CD14-positive monocyte (primary cell): Measurements from ENCODE around the gene TTLL12. TPM values are rescaled to one million over a fixed set of nuclear protein-coding genes. Genes with fewer than 3 reads are reported as not detected.
A peak's percentile ranks its signal among the peaks of the same experiment; 100 is the strongest.

Source experiments
- DNase-seq, 3 donors: peaks; one replicate each; pipeline ENCODE4 v3.0.0-alpha.2; 2011 to 2022
- H2AFZ ChIP-seq: 2 replicates; pipeline ENCODE4 v1.6.0; 2012; ENCODE audit warnings: mild to moderate bottlenecking, low read depth, low read length, inconsistent platforms; ENCODE audit not compliant: insufficient read depth, poor library complexity, severe bottlenecking
- H3K27ac ChIP-seq, 2 donors: 1 replicate in 1 of 2; 2 replicates in 1 of 2; pipeline ENCODE4 v1.5.1; 2012 to 2013; ENCODE audit warnings: low read length in 2 of 2, control low read depth in 1 of 2, inconsistent platforms in 1 of 2, low read depth in 1 of 2, mild to moderate bottlenecking in 1 of 2
- H3K27me3 ChIP-seq, 2 donors: one replicate each; pipeline versions ENCODE4 v1.6.0 to v1.6.1; 2011 to 2013; ENCODE audit warnings: low read length in 2 of 2; ENCODE audit not compliant: control insufficient read depth in 2 of 2, insufficient read depth in 2 of 2
- H3K36me3 ChIP-seq, 2 donors: replicated peaks in 1 of 2; 1 replicate in 1 of 2; 2 replicates in 1 of 2; pipeline versions ENCODE4 v1.5.1 to v1.6.1; 2012 to 2013; ENCODE audit warnings: low read length in 2 of 2, control low read depth in 1 of 2, inconsistent platforms in 1 of 2, mild to moderate bottlenecking in 1 of 2; ENCODE audit not compliant: insufficient read depth in 2 of 2, control insufficient read depth in 1 of 2
- H3K4me1 ChIP-seq, 2 donors: 1 replicate in 1 of 2; 2 replicates in 1 of 2; pipeline versions ENCODE4 v1.5.1 to v1.6.1; 2012 to 2013; ENCODE audit warnings: low read length in 2 of 2, control low read depth in 1 of 2, inconsistent platforms in 1 of 2, mild to moderate bottlenecking in 1 of 2, moderate library complexity in 1 of 2; ENCODE audit not compliant: insufficient read depth in 2 of 2, control insufficient read depth in 1 of 2
- H3K4me2 ChIP-seq: replicated peaks from 2 replicates; pipeline ENCODE3; 2012; ENCODE audit warnings: low read length, moderate library complexity, mild to moderate bottlenecking; ENCODE audit not compliant: poor library complexity, severe bottlenecking; ENCODE audit errors: extremely low read depth
- H3K4me3 ChIP-seq, 3 experiments: fragments of 200-600 bp in 1 of 3; sonication (generic) in 1 of 3; replicated peaks in 1 of 3; 1 replicate in 2 of 3; 2 replicates in 1 of 3; pipeline ENCODE4 v1.5.1; 2011 to 2013; ENCODE audit warnings: low read length in 3 of 3, mild to moderate bottlenecking in 3 of 3, control low read depth in 2 of 3, low read depth in 2 of 3, inconsistent platforms in 1 of 3, moderate library complexity in 1 of 3
- H3K79me2 ChIP-seq: 2 replicates; pipeline ENCODE4 v1.6.0; 2012; ENCODE audit warnings: mild to moderate bottlenecking, control low read depth, inconsistent platforms, low read length, moderate library complexity; ENCODE audit not compliant: insufficient read depth
- H3K9ac ChIP-seq: 2 replicates; pipeline ENCODE4 v1.6.0; 2017; ENCODE audit warnings: low read length, mild to moderate bottlenecking; ENCODE audit not compliant: insufficient read depth, poor library complexity, severe bottlenecking
- H3K9me3 ChIP-seq, 2 donors: replicated peaks in 1 of 2; 1 replicate in 1 of 2; 2 replicates in 1 of 2; pipeline versions ENCODE4 v1.5.1 to v1.6.1; 2012 to 2013; ENCODE audit warnings: low read length in 2 of 2, control low read depth in 1 of 2; ENCODE audit not compliant: control insufficient read depth in 1 of 2, insufficient read depth in 1 of 2
- H4K20me1 ChIP-seq: 2 replicates; pipeline ENCODE4 v1.6.0; 2012; ENCODE audit warnings: mild to moderate bottlenecking, low read length, control low read depth, moderate library complexity; ENCODE audit not compliant: insufficient read depth
- H3K27ac Mint-ChIP-seq, 7 donors: one replicate each; pipeline ENCODE4 v1.8.0; 2020; ENCODE audit warnings: mild to moderate bottlenecking in 7 of 7, mixed read lengths in 7 of 7, moderate library complexity in 6 of 7, inconsistent platforms in 2 of 7
- H3K27me3 Mint-ChIP-seq, 3 donors: one replicate each; pipeline ENCODE4 v1.8.0; 2021 to 2022; ENCODE audit warnings: low read depth in 3 of 3, mild to moderate bottlenecking in 3 of 3, mixed read lengths in 3 of 3, moderate library complexity in 3 of 3, inconsistent platforms in 1 of 3
- H3K36me3 Mint-ChIP-seq, 2 donors: one replicate each; pipeline ENCODE4 v1.8.0; 2020; ENCODE audit warnings: mixed read lengths in 2 of 2, inconsistent platforms in 1 of 2, mild to moderate bottlenecking in 1 of 2
- H3K4me1 Mint-ChIP-seq: one replicate; pipeline ENCODE4 v1.8.0; 2020; ENCODE audit warnings: mild to moderate bottlenecking, mixed read lengths
- H3K4me3 Mint-ChIP-seq, 2 donors: one replicate each; pipeline ENCODE4 v1.8.0; 2020; ENCODE audit warnings: mild to moderate bottlenecking in 2 of 2, mixed read lengths in 2 of 2, moderate library complexity in 1 of 2
- H3K9me3 Mint-ChIP-seq, 7 donors: one replicate each; pipeline ENCODE4 v1.8.0; 2020 to 2022; ENCODE audit warnings: mixed read lengths in 7 of 7, mild to moderate bottlenecking in 6 of 7, moderate library complexity in 6 of 7, inconsistent platforms in 2 of 7
- CTCF ChIP-seq: fragments of 200-600 bp; IDR thresholded peaks from one replicate; pipeline ENCODE4 v1.8.0; 2022; ENCODE audit warnings: antibody characterized with exemption, mild to moderate bottlenecking
- WGBS: methylation state at CpG from one replicate; pipeline ENCODE4 v1.1.5; 2013; ENCODE audit warnings: missing lambda C conversion rate; ENCODE audit not compliant: insufficient coverage; 5-methylcytosine and 5-hydroxymethylcytosine counted together
- intact Hi-C, 2 donors: fragments of 100-400 bp; cut with micrococcal nuclease; formaldehyde crosslinking; loops; one replicate each; pipeline versions ENCODE4 v1.15.0 to v1.15.1; 2023
- polyA plus RNA-seq, 3 donors: library from polyadenylated mRNA; depleted of rRNA in 1 of 3; unstranded in 2 of 3; stranded (reverse) in 1 of 3; fragments of 300-500 nt in 2 of 3; fragments of >200 nt in 1 of 3; fragmentation: Illumina TruSeq in 2 of 3; gene quantifications; 1 replicate in 2 of 3; 2 replicates in 1 of 3; pipeline ENCODE4 v1.2.3, GENCODE V29; 2012 to 2021

The TTLL12 gene
- polyA plus RNA-seq, 3 donors: 9.5 to 16.6 (median 16.5) TPM

DNA sequence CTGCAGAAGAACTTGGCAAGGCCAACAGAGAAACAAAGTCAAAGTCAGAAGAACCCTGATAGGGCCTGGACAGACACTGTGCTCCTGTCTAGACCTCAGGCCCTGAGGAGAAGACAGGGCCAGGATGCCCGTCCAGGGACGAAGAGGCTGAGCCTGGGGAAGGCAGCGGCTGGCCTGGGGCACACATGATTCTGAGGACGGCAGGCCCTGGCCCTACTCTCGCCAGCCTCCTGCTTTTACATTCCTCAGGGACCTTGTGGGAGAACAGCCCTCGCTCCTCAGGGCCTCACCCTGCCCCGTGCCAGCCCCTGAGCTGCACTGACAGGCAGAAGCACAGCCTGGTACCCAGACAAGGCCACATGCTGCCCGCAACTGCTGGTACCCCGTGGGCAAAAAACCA is 43.6 kb upstream of the TTLL12 start:
- Mint-ChIP-seq H3K4me1 (peaks cover 5% of the 10 kb centered on the region), H3K27me3 (peaks cover 2 to 3% (median 3%) of the 10 kb centered on the region in 3 donors), H3K9me3 (peaks cover 0 to 2% (median 0%) of the 10 kb centered on the region in 7 donors), H3K36me3 (no peaks in the 10 kb centered on the region), H3K27ac (no peak overlapping the region), H3K4me3 (no peak overlapping the region)
- intact Hi-C loops: loop anchor here in 1 of 2 donors (2.0 kb wide), 1 partner anchor 154 kb away; no protein-coding TSS in a partner anchor
- no peaks in the 10 kb centered on the region for H3K36me3 ChIP-seq
- no peaks in the 10 kb centered on the region for H4K20me1 ChIP-seq
- H3K9ac ChIP-seq: peak overlapping the region; percentile 17
- TF ChIP-seq CTCF: no peak
- WGBS: 61% methylated on average over 9 of the region's 9 CpGs
- H3K4me1 ChIP-seq: no peaks in the 10 kb centered on the region
- DNase-seq: no peak
- no peak overlapping the region for H3K4me3 ChIP-seq
- H3K79me2 ChIP-seq: no peaks in the 10 kb centered on the region
- no peak overlapping the region for H3K27ac ChIP-seq
- H3K9me3 ChIP-seq: no peaks in the 10 kb centered on the region
- no peak overlapping the region for H3K4me2 ChIP-seq
- no peak overlapping the region for H2AFZ ChIP-seq
- no peaks in the 10 kb centered on the region for H3K27me3 ChIP-seq

GRCh38 chr22:43228863-43229262 is 41.9 kb upstream of the TTLL12 start:
- Mint-ChIP-seq H3K4me1 (peaks cover 5% of the 10 kb centered on the region), H3K36me3 (no peaks in the 10 kb centered on the region), H3K27me3 (peaks cover 2 to 3% (median 3%) of the 10 kb centered on the region in 3 donors), H3K4me3 (no peak overlapping the region), H3K9me3 (peaks cover 0 to 2% (median 0%) of the 10 kb centered on the region in 7 donors), H3K27ac (no peak overlapping the region)
- no peaks in the 10 kb centered on the region for H3K27me3 ChIP-seq
- H4K20me1 ChIP-seq: no peaks in the 10 kb centered on the region
- no peak overlapping the region for H3K4me3 ChIP-seq
- no peak overlapping the region for H2AFZ ChIP-seq
- no peaks in the 10 kb centered on the region for H3K79me2 ChIP-seq
- no peak for DNase-seq
- WGBS: 96% methylated on average over 15 of the region's 19 CpGs
- no peaks in the 10 kb centered on the region for H3K9me3 ChIP-seq
- intact Hi-C loops: no loop called here
- no peak overlapping the region for H3K9ac ChIP-seq
- no peaks in the 10 kb centered on the region for H3K4me1 ChIP-seq
- no peak overlapping the region for H3K27ac ChIP-seq
- no peak overlapping the region for H3K4me2 ChIP-seq
- H3K36me3 ChIP-seq: no peaks in the 10 kb centered on the region
- no peak for TF ChIP-seq CTCF
